SU-DHL-6 (cell line): ENCODE data around the gene TWIST2.

ENCODE experiments used
- H2AFZ ChIP-seq: fragments of 200-600 bp; sonication (generic); 2 replicates; pipeline ENCODE4 v1.6.1; 2014; ENCODE audit warnings: low read depth, mild to moderate bottlenecking, moderate library complexity, mixed read lengths, antibody characterized with exemption, low read length; ENCODE audit not compliant: severe bottlenecking
- H3F3A ChIP-seq: fragments of 200-600 bp; shearing (Covaris generic); 2 replicates; pipeline ENCODE4 v1.6.0; 2016; ENCODE audit warnings: antibody characterized with exemption, mild to moderate bottlenecking; ENCODE audit not compliant: insufficient read depth
- H3K27ac ChIP-seq: fragments of 200-600 bp; sonication (generic); 2 replicates; pipeline ENCODE4 v1.5.1; 2016; ENCODE audit warnings: low read depth, mild to moderate bottlenecking, low read length, moderate library complexity, mixed read lengths
- H3K27me3 ChIP-seq: fragments of 200-600 bp; sonication (generic), shearing (Covaris generic); 2 replicates; pipeline ENCODE4 v1.6.0; 2014; ENCODE audit warnings: mild to moderate bottlenecking, low read length
- H3K36me3 ChIP-seq: fragments of 200-600 bp; sonication (generic); 2 replicates; pipeline ENCODE4 v1.6.1; 2014; ENCODE audit warnings: mild to moderate bottlenecking, low read length, mixed read lengths
- H3K4me2 ChIP-seq: fragments of 300-600, 200-600 bp; shearing (Covaris generic), sonication (generic); 2 replicates; pipeline ENCODE4 v1.6.0; 2014; ENCODE audit warnings: low read length, low read depth, mild to moderate bottlenecking; ENCODE audit not compliant: poor library complexity, severe bottlenecking
- H3K4me3 ChIP-seq: fragments of 200-600 bp; sonication (generic); 2 replicates; pipeline ENCODE4 v1.5.1; 2014; ENCODE audit warnings: antibody characterized with exemption, low read length, mild to moderate bottlenecking, mixed read lengths; ENCODE audit not compliant: insufficient read depth, poor library complexity, severe bottlenecking
- H3K79me2 ChIP-seq: fragments of 200-600 bp; sonication (generic); 2 replicates; pipeline ENCODE4 v1.6.1; 2014; ENCODE audit warnings: mild to moderate bottlenecking, low read length, moderate library complexity; ENCODE audit not compliant: insufficient read depth
- H3K9ac ChIP-seq: fragments of 200-600 bp; sonication (generic); 2 replicates; pipeline ENCODE4 v1.7.0; 2014; ENCODE audit warnings: mild to moderate bottlenecking, low read length
- H3K9me2 ChIP-seq: fragments of 200-600 bp; sonication (generic); replicated peaks from 2 replicates; pipeline ENCODE4 v1.6.1; 2014; ENCODE audit warnings: low read length; ENCODE audit not compliant: insufficient read depth
- H3K9me3 ChIP-seq: fragments of 200-600 bp; sonication (generic); 2 replicates; pipeline ENCODE4 v1.6.1; 2014; ENCODE audit warnings: low read length, mixed read lengths; ENCODE audit not compliant: insufficient read depth
- H4K20me1 ChIP-seq: fragments of 200-600 bp; sonication (generic); 2 replicates; pipeline ENCODE4 v1.6.1; 2014; ENCODE audit warnings: low read depth, mild to moderate bottlenecking, antibody characterized with exemption, low read length, moderate library complexity, mixed read lengths
- EZH2phosphoT487 ChIP-seq: fragments of 200-600 bp; sonication (generic), shearing (Covaris generic); conservative IDR thresholded peaks from 2 replicates; pipeline ENCODE4 v1.6.1; 2018; ENCODE audit warnings: mild to moderate bottlenecking, antibody characterized with exemption, low read length, moderate library complexity, mixed read lengths
- TF ChIP-seq, protein P1 (sequence below): fragments of 200-600 bp; sonication (generic); IDR thresholded peaks from one replicate; pipeline ENCODE4 v1.5.1; 2017; ENCODE audit warnings: antibody characterized with exemption, mild to moderate bottlenecking, low read length, moderate library complexity; ENCODE audit not compliant: insufficient read depth, poor library complexity, severe bottlenecking

Gene TWIST2

DNA sequence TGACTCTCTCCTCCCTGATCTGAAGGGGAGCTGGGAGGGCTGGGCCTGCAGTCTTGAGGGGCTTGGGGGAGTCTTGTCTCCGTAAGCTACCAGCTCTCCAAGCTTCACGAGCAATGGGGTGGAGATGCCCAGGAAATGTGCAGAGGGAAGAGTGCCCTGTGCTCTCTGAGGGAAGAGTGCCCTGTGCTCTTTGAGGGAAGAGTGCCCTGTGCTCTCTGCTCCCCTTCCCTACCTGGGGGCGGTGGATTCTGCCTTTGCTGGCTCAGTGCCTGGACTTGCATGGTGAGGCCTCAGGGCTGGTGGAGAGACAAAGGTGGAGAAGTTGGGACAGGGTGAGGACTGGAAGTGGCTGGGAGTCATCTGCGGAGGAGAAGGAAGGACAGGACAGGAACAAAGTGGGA is 72.7 kb downstream of the TWIST2 start:
- no peak overlapping the region for H3K9ac ChIP-seq
- H3K9me2 ChIP-seq: no peaks in the 10 kb centered on the region
- H3K27ac ChIP-seq: no peak overlapping the region
- no peaks in the 10 kb centered on the region for H3K27me3 ChIP-seq
- H3K9me3 ChIP-seq: no peaks in the 10 kb centered on the region
- TF ChIP-seq, protein P1, sequence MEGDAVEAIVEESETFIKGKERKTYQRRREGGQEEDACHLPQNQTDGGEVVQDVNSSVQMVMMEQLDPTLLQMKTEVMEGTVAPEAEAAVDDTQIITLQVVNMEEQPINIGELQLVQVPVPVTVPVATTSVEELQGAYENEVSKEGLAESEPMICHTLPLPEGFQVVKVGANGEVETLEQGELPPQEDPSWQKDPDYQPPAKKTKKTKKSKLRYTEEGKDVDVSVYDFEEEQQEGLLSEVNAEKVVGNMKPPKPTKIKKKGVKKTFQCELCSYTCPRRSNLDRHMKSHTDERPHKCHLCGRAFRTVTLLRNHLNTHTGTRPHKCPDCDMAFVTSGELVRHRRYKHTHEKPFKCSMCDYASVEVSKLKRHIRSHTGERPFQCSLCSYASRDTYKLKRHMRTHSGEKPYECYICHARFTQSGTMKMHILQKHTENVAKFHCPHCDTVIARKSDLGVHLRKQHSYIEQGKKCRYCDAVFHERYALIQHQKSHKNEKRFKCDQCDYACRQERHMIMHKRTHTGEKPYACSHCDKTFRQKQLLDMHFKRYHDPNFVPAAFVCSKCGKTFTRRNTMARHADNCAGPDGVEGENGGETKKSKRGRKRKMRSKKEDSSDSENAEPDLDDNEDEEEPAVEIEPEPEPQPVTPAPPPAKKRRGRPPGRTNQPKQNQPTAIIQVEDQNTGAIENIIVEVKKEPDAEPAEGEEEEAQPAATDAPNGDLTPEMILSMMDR: no peak
- no peak for TF ChIP-seq EZH2phosphoT487
- no peaks in the 10 kb centered on the region for H3F3A ChIP-seq
- H3K79me2 ChIP-seq: no peaks in the 10 kb centered on the region
- H3K4me2 ChIP-seq: no peak overlapping the region
- no peaks in the 10 kb centered on the region for H3K36me3 ChIP-seq
- H3K4me3 ChIP-seq: no peak overlapping the region
- H2AFZ ChIP-seq: no peak overlapping the region
- no peaks in the 10 kb centered on the region for H4K20me1 ChIP-seq

DNA sequence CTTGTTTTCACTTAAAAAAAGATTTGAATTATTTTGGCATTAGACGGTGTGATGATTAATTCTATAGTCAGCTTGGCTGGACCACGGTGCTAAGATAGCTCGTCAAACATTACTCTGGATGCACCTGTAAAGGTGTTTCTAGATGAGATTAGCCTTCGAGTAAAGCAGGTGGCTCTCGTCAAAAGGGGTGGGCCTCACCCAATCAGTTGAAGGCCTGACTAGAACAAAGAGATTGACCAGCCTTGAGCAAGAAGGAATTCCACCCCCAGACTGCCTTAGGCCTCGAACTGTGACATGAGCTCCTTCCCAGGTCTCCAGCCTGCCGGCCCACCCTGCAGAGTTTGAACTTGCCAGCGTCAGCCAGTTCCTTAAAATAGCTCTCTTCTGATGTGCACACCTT is 73.4 kb downstream of the TWIST2 start:
- no peaks in the 10 kb centered on the region for H3F3A ChIP-seq
- TF ChIP-seq EZH2phosphoT487: no peak
- TF ChIP-seq, protein P1: no peak
- H3K27me3 ChIP-seq: no peaks in the 10 kb centered on the region
- no peaks in the 10 kb centered on the region for H3K9me3 ChIP-seq
- H3K4me2 ChIP-seq: no peak overlapping the region
- no peak overlapping the region for H2AFZ ChIP-seq
- no peaks in the 10 kb centered on the region for H3K9me2 ChIP-seq
- no peaks in the 10 kb centered on the region for H4K20me1 ChIP-seq
- no peak overlapping the region for H3K9ac ChIP-seq
- no peak overlapping the region for H3K4me3 ChIP-seq
- H3K79me2 ChIP-seq: no peaks in the 10 kb centered on the region
- H3K27ac ChIP-seq: no peak overlapping the region
- H3K36me3 ChIP-seq: no peaks in the 10 kb centered on the region

DNA sequence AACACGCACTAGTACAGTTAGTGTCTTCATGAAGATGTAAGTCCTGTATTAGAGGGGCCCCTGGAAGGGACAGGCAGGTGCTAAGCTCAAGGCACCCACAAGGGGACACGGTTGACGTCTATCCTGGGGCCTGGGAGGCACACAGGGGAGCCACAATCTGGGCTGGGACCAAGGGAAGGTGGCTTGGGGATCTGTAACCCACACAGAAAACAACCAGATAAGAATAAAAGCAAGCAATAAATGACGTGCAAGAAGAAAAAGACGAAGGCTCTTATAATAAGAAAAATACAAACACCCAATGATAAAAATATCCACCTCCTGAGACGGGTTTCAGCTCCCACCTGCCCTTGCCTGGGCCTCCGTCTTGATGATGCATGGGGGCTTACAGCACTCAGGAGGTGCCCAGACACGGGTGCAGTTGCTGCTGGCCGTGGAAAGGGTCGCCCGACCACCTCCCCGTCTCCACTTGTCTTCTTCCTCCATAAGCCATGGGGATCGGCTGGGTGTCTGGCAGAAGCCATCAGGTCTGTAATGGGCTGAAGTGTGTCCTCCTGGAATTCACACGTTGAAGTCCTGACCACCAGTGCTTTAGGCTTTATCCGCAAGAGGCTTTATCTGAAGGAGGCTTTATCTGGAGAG is 73.9 kb downstream of the TWIST2 start:
- no peak overlapping the region for H2AFZ ChIP-seq
- no peak overlapping the region for H3K4me3 ChIP-seq
- no peak overlapping the region for H3K27ac ChIP-seq
- no peaks in the 10 kb centered on the region for H3F3A ChIP-seq
- H3K9ac ChIP-seq: no peak overlapping the region
- H3K36me3 ChIP-seq: no peaks in the 10 kb centered on the region
- H3K9me3 ChIP-seq: no peaks in the 10 kb centered on the region
- no peak overlapping the region for H3K4me2 ChIP-seq
- no peaks in the 10 kb centered on the region for H4K20me1 ChIP-seq
- TF ChIP-seq EZH2phosphoT487: no peak
- TF ChIP-seq, protein P1: no peak
- no peaks in the 10 kb centered on the region for H3K9me2 ChIP-seq
- H3K79me2 ChIP-seq: no peaks in the 10 kb centered on the region
- H3K27me3 ChIP-seq: no peaks in the 10 kb centered on the region
